DND-41 (cell line): Measurements from ENCODE around the gene ADAM33.

Experiments
- ATAC-seq: fragments of 200-7000 bp; cut with Tn5 transposase; 3 replicates; pipeline ENCODE4 v1.9.1; 2021; ENCODE audit warnings: low read depth; ENCODE audit not compliant: insufficient read depth
- DNase-seq: peaks from one replicate; pipeline ENCODE4 v3.0.0-alpha.2; 2020
- H2AFZ ChIP-seq: 2 replicates; pipeline ENCODE4 v1.6.0; 2012; ENCODE audit warnings: low read depth, low read length
- H3K27ac ChIP-seq: 2 replicates; pipeline ENCODE4 v1.5.1; 2012; ENCODE audit warnings: low read length, inconsistent platforms
- H3K27me3 ChIP-seq: fragments of 200-600 bp; sonication (generic); 2 replicates; pipeline ENCODE4 v1.6.0; 2012; ENCODE audit warnings: low read length, mild to moderate bottlenecking, inconsistent platforms; ENCODE audit not compliant: insufficient read depth, poor library complexity
- H3K36me3 ChIP-seq: 2 replicates; pipeline ENCODE4 v1.5.1; 2012; ENCODE audit warnings: low read length, inconsistent platforms; ENCODE audit not compliant: insufficient read depth
- H3K4me1 ChIP-seq: 2 replicates; pipeline ENCODE4 v1.5.1; 2012; ENCODE audit warnings: mild to moderate bottlenecking, low read length; ENCODE audit not compliant: insufficient read depth
- H3K4me2 ChIP-seq: 2 replicates; pipeline ENCODE4 v1.6.0; 2012; ENCODE audit warnings: mild to moderate bottlenecking, moderate library complexity, low read length, inconsistent platforms; ENCODE audit not compliant: insufficient read depth
- H3K4me3 ChIP-seq, 2 experiments: fragments of 200-600 bp in 1 of 2; shearing (Covaris generic) in 1 of 2; 2 replicates each; pipeline ENCODE4 v1.5.1; 2012 to 2016; ENCODE audit warnings: inconsistent platforms in 2 of 2, low read length in 2 of 2, mild to moderate bottlenecking in 2 of 2, low read depth in 1 of 2, moderate library complexity in 1 of 2
- H3K79me2 ChIP-seq: 2 replicates; pipeline ENCODE4 v1.6.0; 2012; ENCODE audit warnings: low read length, inconsistent platforms; ENCODE audit not compliant: insufficient read depth
- H3K9ac ChIP-seq: 2 replicates; pipeline ENCODE4 v1.6.0; 2012; ENCODE audit warnings: low read depth, mild to moderate bottlenecking, inconsistent platforms, low read length, moderate library complexity
- H3K9me3 ChIP-seq: 2 replicates; pipeline ENCODE4 v1.5.1; 2012; ENCODE audit warnings: low read length, moderate library complexity, mild to moderate bottlenecking, inconsistent platforms; ENCODE audit not compliant: insufficient read depth, severe bottlenecking
- H4K20me1 ChIP-seq: 2 replicates; pipeline ENCODE4 v1.6.0; 2012; ENCODE audit warnings: low read length; ENCODE audit not compliant: insufficient read depth
- CTCF ChIP-seq: IDR thresholded peaks from 2 replicates; pipeline ENCODE4 v1.5.1; 2012; ENCODE audit warnings: borderline replicate concordance, low read length, moderate library complexity, mild to moderate bottlenecking; ENCODE audit not compliant: poor library complexity, severe bottlenecking; ENCODE audit errors: extremely low read depth
- EZH2 ChIP-seq: IDR thresholded peaks from 3 replicates; pipeline ENCODE4 v1.6.1; 2012; ENCODE audit warnings: borderline replicate concordance, low read depth, mild to moderate bottlenecking, moderate library complexity, low read length, inconsistent platforms; ENCODE audit not compliant: severe bottlenecking

The ADAM33 gene

GRCh38 chr20:3646651-3647050, 35.2 kb downstream of the ADAM33 start:
- H3K27ac ChIP-seq, result no peak overlapping the region
- no peak; the same call in 2 of the 3 replicates for ATAC-seq

GRCh38 chr20:3646067-3646440, 35.8 kb downstream of the ADAM33 start:
- DNase-seq (no peak), ATAC-seq (no peak)
- Histone ChIP-seq H3K4me2 (no peak overlapping the region), H3K4me3 (no peak overlapping the region), H3K27me3 (no peaks in the 10 kb centered on the region), H3K27ac (no peak overlapping the region), H3K79me2 (no peaks in the 10 kb centered on the region), H3K4me1 (no peaks in the 10 kb centered on the region), H3K9ac (no peak overlapping the region), H2AFZ (no peak overlapping the region), H4K20me1 (no peaks in the 10 kb centered on the region), H3K36me3 (no peaks in the 10 kb centered on the region), H3K9me3 (no peaks in the 10 kb centered on the region)
- TF ChIP-seq EZH2 (no peak), CTCF (no peak)

More at GRCh38 chr20:3646651-3647050, 35.2 kb downstream of the ADAM33 start:
- Histone ChIP-seq H3K79me2 (no peaks in the 10 kb centered on the region), H3K36me3 (no peaks in the 10 kb centered on the region), H3K9me3 (no peaks in the 10 kb centered on the region), H3K4me3 (no peak overlapping the region), H4K20me1 (no peaks in the 10 kb centered on the region), H3K9ac (no peak overlapping the region), H3K4me2 (no peak overlapping the region), H2AFZ (no peak overlapping the region), H3K27me3 (no peaks in the 10 kb centered on the region), H3K4me1 (no peaks in the 10 kb centered on the region)
- no peak for DNase-seq
- TF ChIP-seq EZH2, result no peak
- TF ChIP-seq CTCF, result no peak

- TF ChIP-seq CTCF (no peak), EZH2 (no peak)
- H3K36me3 ChIP-seq, result no peaks in the 10 kb centered on the region
Observed at GRCh38 chr20:3645309-3646066, 36.3 kb downstream of the ADAM33 start.

More at GRCh38 chr20:3645309-3646066, 36.3 kb downstream of the ADAM33 start:
- Histone ChIP-seq H2AFZ (no peak overlapping the region), H3K27ac (no peak overlapping the region), H3K4me1 (no peaks in the 10 kb centered on the region), H3K4me3 (no peak overlapping the region), H3K9ac (no peak overlapping the region), H3K9me3 (peaks cover 2% of the 10 kb centered on the region), H3K79me2 (no peaks in the 10 kb centered on the region), H4K20me1 (no peaks in the 10 kb centered on the region), H3K4me2 (no peak overlapping the region), H3K27me3 (no peaks in the 10 kb centered on the region)
- DNase-seq, result no peak
- ATAC-seq, result no peak
